SKM-1 (cell line): ENCODE measurements around the gene ARHGAP1.
A peak's percentile ranks its signal among the peaks of the same experiment; 100 is the strongest.
"Not testable (repeated sequence)": the region's sequence is repeated elsewhere in the genome, so short reads cannot be mapped to it uniquely, and the experiment has no call there.

Experiments used
- DNase-seq: peaks from one replicate; lab custom pipeline; 2025; ENCODE audit not compliant: unreplicated experiment; lab: John Stamatoyannopoulos, UW

Gene ARHGAP1

GRCh38 chr11:46675288-46675851, 25.0 kb downstream of the ARHGAP1 start:
- no peak for DNase-seq

DNA sequence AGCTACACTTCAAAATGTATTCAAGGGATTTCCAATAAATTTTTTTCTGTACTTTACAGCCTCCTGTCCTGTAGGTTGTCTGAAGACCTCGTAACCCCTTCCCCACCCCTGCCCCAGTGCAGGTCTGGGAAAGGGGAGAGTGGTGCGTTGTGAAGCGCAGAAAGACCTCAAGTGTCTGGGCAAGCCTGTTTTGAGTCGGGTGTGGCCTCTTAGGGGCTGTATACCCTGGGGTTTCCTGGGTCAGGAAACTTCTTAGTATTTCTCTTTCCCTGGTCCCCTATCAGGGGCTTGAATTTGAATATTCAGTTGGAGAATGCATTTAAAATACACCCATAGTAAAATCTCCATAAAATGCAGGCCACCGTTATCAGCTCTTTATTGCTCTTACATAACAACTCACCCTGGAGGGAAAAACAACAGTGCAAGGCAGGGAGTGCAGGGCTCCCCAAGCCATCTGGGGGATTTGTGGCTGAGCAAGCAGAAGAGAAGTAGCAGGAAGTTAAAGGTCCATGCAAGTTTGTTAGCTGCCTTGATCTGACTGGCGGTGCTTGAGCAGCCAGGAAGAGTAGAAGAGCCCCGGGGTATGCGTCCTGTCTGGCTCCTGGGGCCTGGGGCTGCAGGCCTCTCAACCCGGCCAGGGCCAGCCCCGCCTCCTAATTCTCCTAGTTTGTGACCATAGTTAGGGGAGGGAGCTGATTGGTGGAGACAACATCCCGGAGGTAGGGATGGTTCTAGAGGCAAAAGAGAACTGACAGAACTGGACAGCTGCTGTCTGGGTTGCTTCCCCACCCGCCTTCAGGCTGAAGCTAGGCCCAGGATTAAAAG, 25.7 kb downstream of the ARHGAP1 start:
- peak; percentile 36 for DNase-seq

- DNase-seq, result no peak
These were observed 26.5 kb downstream of the ARHGAP1 start for GRCh38 chr11:46673713-46674462.

- peak; percentile 11 for DNase-seq
These were observed 28.0 kb downstream of the ARHGAP1 start for GRCh38 chr11:46672381-46672839.

- DNase-seq, result no peak
These were observed 28.5 kb downstream of the ARHGAP1 start for GRCh38 chr11:46671958-46672315.

DNA sequence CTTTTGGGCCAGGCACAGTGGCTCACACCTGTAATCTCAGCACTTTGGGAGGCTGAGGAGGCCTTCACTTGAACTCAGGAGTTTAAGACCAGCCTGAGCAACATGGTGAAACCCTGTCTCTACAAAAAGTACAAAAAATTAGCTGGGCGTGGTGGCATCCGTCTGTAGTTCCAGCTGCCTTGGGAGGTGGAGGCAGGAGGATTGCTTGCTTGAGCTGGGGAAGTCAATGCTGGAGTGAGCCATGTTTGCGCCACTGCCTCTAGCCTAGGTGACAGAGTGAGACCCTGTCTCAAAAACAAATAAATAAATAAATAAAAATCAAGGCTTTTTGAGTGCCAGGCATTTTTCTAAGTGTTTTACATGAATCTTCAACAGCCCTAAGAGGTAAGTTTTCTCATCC, 29.9 kb downstream of the ARHGAP1 start:
- DNase-seq, result not testable (repeated sequence)

DNA sequence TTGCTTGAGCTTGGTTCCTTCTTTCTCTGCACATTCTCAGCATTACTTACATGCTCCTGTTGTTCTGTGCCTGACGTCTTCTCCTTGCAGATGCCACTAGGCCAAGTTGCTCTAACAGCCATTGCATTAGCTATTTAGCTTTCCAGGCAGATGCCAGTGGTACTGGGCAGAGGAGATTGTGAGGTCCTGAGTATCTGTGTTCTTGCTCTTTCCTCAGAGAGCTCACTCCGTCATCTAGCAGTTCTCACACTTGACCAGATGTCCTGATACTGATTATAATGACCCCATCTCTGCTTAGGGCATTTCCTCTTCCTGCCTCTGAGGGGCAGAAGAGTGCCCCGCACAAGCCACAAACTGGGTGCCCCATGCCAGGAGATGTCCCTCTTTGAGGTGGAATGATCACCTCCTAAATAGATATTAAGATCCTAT, 30.7 kb downstream of the ARHGAP1 start:
- peak; percentile 18 for DNase-seq

GRCh38 chr11:46668480-46669085, 31.8 kb downstream of the ARHGAP1 start:
- no peak for DNase-seq

DNA sequence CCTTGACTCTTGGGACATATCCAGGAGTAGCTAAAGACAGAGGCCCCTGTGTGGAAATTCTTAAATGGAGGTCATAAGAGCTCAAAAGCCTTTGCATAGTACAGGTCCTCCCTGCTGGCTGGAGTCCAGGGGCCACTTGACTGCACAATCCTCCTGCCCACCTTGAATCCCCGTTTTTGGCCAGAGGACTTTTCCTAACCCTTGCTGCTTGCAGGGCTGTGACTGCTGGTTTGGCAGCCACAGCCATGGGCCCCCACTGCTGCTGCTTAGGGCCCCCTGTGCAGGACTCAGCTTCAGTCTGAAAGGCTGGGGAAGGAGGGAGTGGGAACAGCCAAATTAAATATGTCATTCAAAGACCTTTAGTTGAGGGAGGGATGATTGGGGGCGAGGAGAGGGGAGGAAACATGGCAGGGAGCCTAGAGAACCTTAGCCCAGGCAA, 33.4 kb downstream of the ARHGAP1 start:
- DNase-seq, result no peak

DNA sequence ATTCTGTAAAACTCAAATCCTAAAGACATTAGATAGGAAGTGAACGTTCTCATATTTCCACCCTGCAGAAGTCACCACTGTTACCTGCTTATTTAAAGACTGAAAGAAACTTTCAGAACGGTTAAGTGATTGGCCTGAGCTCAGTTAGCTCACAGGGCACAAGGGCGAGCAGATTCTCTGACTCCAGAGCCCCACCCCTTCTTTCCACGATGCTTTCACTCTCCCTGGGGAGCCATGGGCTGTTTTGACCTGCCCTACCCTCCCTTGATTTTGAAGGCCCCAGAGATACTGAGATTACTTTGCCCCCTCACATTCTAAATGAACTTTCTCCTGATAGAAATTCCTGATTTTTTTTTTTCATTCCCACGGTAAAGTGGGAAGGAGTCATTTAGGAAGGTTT, 33.9 kb downstream of the ARHGAP1 start:
- no peak for DNase-seq

- DNase-seq, result no peak
These were observed 35.1 kb downstream of the ARHGAP1 start for GRCh38 chr11:46665356-46665755.

DNA sequence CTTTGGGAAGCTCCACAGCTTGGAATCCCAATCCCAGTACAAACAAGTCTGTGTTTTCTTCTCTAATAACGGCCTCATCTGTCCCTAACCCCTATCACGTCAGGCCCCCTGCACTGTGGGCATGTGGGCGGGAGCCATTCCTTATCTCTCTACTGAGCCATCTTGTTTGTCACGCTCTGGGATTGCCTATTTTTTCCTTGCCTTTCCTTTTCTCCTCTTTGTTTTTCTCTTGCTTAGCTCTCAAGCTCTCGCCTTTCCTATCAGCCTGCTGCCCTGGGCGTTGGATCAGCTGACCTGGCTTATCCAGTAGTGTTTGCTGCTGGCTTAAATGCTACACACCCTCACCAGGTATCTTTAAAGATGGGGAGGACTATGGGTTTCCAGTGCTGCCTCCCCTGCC, 35.8 kb downstream of the ARHGAP1 start:
- no peak for DNase-seq

DNA sequence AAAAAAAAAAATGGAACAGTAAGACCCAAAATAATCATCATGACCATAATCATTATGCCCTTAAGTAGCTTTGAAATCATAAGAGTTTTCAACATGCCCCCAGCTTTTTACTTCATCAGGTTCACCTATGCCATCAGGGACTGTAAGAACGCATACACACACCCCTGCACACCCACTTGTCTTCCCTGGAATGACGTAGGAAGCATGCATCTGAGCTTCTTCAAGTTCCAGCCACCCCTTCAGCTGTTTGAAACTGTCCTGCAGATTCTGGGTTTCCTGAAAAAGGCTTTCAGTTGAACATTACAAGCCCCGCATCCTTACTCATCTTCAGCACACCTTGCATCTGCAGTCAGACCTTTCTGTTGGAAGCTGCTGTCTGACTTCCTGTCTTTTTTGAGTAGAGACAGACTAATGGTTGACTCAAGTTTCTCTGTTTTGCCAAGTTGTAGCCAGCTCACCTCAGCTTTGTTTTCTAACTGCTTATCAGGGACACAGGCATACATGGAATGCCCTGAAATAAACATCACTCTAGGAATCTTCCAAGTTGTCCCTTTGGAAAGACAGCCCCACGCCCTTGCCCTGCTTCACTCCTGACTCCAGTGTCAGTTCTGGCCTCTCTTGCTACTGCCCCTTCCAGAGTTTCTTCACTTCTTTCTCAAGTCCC, 37.0 kb downstream of the ARHGAP1 start:
- no peak for DNase-seq

DNA sequence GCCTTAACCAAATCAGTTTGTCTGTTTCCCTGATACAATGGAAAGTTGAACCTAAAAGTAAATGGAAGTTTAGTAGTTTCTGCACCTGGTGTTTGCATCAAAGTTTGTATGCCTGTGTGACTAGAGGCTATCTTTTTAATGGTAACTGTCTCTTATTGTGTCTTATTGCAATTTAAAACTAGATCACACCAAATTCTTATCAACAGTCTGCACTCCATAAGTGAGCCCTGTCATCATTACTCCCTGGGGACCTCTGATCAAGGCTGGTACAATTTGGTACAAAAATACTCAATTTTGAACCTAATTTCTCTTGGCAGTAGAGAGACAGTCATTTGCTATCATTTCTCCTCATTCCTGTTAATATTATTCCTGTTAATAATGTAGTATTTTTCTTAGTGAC, 38.1 kb downstream of the ARHGAP1 start:
- DNase-seq, result no peak

DNA sequence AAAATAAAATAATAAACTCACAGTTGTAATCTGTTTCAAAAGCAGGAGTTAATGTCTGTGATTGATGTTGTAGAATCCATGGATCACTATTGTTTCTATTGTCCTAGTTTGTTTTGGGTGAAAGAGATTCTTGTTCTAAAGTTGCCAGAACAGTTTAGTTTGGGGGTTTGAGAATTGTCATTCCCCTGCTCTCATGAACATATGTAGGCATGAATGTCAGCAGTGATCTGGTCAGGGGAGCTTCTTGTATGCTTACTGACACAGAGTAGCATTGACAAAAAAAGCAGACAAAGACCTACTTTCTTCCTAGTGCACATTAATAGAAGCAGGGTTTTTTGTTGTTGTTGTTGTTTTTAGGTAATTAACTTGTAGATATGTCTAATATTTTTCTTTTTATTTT, 38.6 kb downstream of the ARHGAP1 start:
- DNase-seq, result no peak

- DNase-seq, result peak; percentile 92
These were observed 40.5 kb downstream of the ARHGAP1 start for GRCh38 chr11:46659908-46660307.

DNA sequence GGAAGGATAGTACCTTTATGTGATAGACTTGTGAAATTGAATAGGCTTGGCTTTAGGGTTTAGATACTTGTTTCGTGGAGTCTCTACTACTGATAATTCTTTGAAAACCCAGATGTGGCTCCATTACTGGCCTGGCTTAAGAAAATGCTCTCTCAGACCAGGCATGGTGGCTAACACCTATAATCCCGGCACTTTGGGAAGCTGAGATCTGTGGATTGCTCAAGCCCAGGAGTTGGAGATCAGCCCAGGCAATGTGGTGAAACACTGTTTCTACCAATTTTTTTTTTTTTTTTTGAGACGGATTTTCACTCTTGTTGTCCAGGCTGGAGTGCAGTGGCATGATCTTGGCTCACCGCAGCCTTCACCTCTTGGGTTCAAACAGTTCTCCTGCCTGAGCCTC, 42.2 kb downstream of the ARHGAP1 start:
- no peak for DNase-seq

- no peak for DNase-seq
These were observed 43.2 kb downstream of the ARHGAP1 start for GRCh38 chr11:46657186-46657585.

DNA sequence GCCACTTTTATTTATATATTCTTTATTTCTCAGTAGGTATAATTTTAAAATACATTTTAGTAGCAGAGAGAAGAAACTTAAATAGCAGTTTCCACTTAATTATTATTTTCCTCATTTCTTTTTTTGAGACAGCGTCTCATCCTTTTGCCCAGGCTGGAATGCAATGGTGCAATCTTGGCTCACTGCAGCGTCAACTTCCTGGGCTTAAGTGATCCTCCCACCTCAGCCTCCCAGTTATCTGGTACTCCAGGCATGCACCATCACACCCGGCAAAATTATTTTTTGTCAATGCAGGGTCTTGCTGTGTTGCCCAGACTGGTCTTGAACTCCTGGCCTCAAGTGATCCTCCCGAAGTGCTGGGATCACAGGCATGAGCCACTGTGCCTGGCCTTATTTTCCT, 44.8 kb downstream of the ARHGAP1 start:
- no peak for DNase-seq

GRCh38 chr11:46649180-46649738, 51.2 kb downstream of the ARHGAP1 start:
- DNase-seq, result no peak

DNA sequence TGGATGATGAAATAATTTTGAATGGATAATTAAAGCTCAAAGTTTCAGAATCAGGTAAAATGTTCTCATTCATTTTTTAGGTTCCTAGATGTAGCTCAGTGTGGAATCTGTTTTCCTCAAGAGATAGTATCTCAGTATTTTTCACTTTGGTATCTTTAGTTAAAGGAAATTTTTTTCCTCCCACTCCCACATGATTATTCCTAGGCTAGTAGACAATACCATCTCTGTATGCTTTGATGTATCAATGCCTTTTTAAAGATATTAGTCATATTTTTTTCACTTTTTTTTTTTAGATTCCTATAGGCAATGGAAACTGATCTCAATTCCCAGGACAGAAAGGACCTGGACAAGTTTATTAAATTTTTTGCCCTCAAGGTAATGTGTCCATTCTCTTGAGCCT, 56.4 kb downstream of the ARHGAP1 start:
- no peak for DNase-seq
